Testis (tissue), 2 donors: ENCODE results near the gene CYP2J2.
"Not testable (repeated sequence)": the region's sequence is repeated elsewhere in the genome, so short reads cannot be mapped to it uniquely, and the experiment has no call there.

ENCODE experiments used
- POLR2A ChIP-seq: fragments of 450-650 bp; IDR thresholded peaks from one replicate; pipeline ENCODE4 v1.6.1; 2017; ENCODE audit warnings: antibody characterized with exemption, mild to moderate bottlenecking, moderate library complexity
- TF ChIP-seq, protein P1 (sequence below), 3 experiments: fragments of 450-650 bp in 2 of 3; fragments of 200-600 bp in 1 of 3; sonication (generic) in 1 of 3; IDR thresholded peaks; one replicate each; pipeline ENCODE4 v1.5.1; 2016 to 2019; ENCODE audit warnings: antibody characterized with exemption in 3 of 3, mild to moderate bottlenecking in 2 of 3, moderate library complexity in 1 of 3

DNA sequence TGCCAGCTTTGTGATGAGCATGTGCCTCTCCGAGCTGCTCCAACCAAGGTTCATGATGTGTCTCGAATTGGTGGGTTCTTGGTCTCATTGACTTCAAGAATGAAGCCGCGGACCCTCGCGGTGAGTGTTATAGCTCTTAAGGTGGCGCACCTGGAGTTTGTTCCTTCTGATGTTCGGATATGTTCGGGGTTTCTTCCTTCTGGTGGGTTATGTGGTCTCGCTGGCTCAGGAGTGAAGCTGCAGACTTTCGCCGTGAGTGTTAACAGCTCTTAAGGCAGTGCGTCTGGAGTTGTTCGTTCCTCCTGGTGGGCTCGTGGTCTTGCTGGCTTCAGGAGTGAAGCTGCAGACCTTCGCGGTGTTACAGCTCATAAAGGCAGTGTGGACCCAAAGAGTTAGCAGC, 42.2 kb upstream of the CYP2J2 start:
- TF ChIP-seq, protein P1, sequence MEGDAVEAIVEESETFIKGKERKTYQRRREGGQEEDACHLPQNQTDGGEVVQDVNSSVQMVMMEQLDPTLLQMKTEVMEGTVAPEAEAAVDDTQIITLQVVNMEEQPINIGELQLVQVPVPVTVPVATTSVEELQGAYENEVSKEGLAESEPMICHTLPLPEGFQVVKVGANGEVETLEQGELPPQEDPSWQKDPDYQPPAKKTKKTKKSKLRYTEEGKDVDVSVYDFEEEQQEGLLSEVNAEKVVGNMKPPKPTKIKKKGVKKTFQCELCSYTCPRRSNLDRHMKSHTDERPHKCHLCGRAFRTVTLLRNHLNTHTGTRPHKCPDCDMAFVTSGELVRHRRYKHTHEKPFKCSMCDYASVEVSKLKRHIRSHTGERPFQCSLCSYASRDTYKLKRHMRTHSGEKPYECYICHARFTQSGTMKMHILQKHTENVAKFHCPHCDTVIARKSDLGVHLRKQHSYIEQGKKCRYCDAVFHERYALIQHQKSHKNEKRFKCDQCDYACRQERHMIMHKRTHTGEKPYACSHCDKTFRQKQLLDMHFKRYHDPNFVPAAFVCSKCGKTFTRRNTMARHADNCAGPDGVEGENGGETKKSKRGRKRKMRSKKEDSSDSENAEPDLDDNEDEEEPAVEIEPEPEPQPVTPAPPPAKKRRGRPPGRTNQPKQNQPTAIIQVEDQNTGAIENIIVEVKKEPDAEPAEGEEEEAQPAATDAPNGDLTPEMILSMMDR (IDR thresholded peaks at IDR 0.05), result not testable (repeated sequence)
- not testable (repeated sequence) for TF ChIP-seq POLR2A
